Parietal lobe (tissue), 1 donor: Measurements from ENCODE around the gene ASPSCR1. TPM values are rescaled to one million over a fixed set of nuclear protein-coding genes. Genes with fewer than 3 reads are reported as not detected.

Experiments used
- total RNA-seq: library from RNA; depleted of rRNA; stranded (reverse); fragments of >200 nt; gene quantifications from one replicate; pipeline ENCODE4 v1.2.3, GENCODE V29; 2014

Gene ASPSCR1
- total RNA-seq: 22.5 TPM

GRCh38 chr17:81977211-81977808 lies at the start of gene ASPSCR1:
Gene ASPSCR1 (plus strand): TSS chr17:81977629. CDS start chr17:81977647, 18 bp downstream.

GRCh38 chr17:81927653-81928543 lies 49.5 kb upstream of the ASPSCR1 start, which contains the start of gene MAFG:
Gene MAFG (minus strand): TSS chr17:81927735. CDS start chr17:81923185, 4,550 bp downstream.

GRCh38 chr17:81947189-81947588 lies 30.2 kb upstream of the ASPSCR1 start, which contains the start of gene MYADML2:
Gene MYADML2 (minus strand): TSS chr17:81947233. CDS start chr17:81941741, 5,492 bp downstream.

GRCh38 chr17:81961087-81961511 lies 16.3 kb upstream of the ASPSCR1 start, which contains the start of gene NOTUM:
Gene NOTUM (minus strand): TSS chr17:81961187. CDS start chr17:81960909, 278 bp downstream.

GRCh38 chr17:82022310-82022980 lies 45.0 kb downstream of the ASPSCR1 start, which contains the start of gene CENPX:
Gene CENPX (minus strand): TSS chr17:82022878. CDS start chr17:82022861, 17 bp downstream.

GRCh38 chr17:82022981-82023446 lies 45.6 kb downstream of the ASPSCR1 start, which contains the start of gene LRRC45:
Gene LRRC45 (plus strand): TSS chr17:82023305. CDS start chr17:82023644, 339 bp downstream.

GRCh38 chr17:82031303-82031884 lies 54.0 kb downstream of the ASPSCR1 start, which contains the start of gene RAC3:
Gene RAC3 (plus strand): TSS chr17:82031678. CDS start chr17:82031762, 84 bp downstream.

GRCh38 chr17:82037092-82037888 lies 59.9 kb downstream of the ASPSCR1 start, which contains the start of gene DCXR:
Gene DCXR (minus strand): TSS chr17:82037697. CDS start chr17:82037682, 15 bp downstream.

GRCh38 chr17:82051776-82052637 lies 74.6 kb downstream of the ASPSCR1 start, which contains the start of the genes GPS1 and RFNG:
Gene GPS1 (plus strand): TSS chr17:82051898. CDS start chr17:82051932, 34 bp downstream.
Gene RFNG (minus strand): TSS chr17:82051811. CDS start chr17:82051766, 45 bp downstream.

GRCh38 chr17:82065638-82066303 lies 88.3 kb downstream of the ASPSCR1 start, which contains the start of gene DUS1L:
Gene DUS1L (minus strand): TSS chr17:82065804. CDS start chr17:82065059, 745 bp downstream.

Other genes with a start within 250 kb of the ASPSCR1 start
- not detected for gene GCGR, start 173.5 kb upstream of the ASPSCR1 start, total RNA-seq
- gene MCRIP1, start 144.3 kb upstream of the ASPSCR1 start, total RNA-seq: 69.2 TPM
- not detected for gene PPP1R27, start 142.6 kb upstream of the ASPSCR1 start, total RNA-seq
- gene P4HB, start 117.1 kb upstream of the ASPSCR1 start, total RNA-seq: 87.0 TPM
- gene ARHGDIA, start 106.3 kb upstream of the ASPSCR1 start, total RNA-seq: 57.6 TPM
- gene ALYREF, start 86.0 kb upstream of the ASPSCR1 start, total RNA-seq: 62.3 TPM
- gene ANAPC11, start 85.9 kb upstream of the ASPSCR1 start, total RNA-seq: 57.0 TPM
- gene NPB, start 75.4 kb upstream of the ASPSCR1 start, total RNA-seq: 2.5 TPM
- gene PCYT2, start 66.2 kb upstream of the ASPSCR1 start, total RNA-seq: 31.3 TPM
- gene SIRT7, start 59.5 kb upstream of the ASPSCR1 start, total RNA-seq: 15.3 TPM
- 17.8 TPM for gene MAFG, start 49.9 kb upstream of the ASPSCR1 start, total RNA-seq
- 18.2 TPM for gene PYCR1, start 40.3 kb upstream of the ASPSCR1 start, total RNA-seq
- gene MYADML2, start 30.4 kb upstream of the ASPSCR1 start, total RNA-seq: not detected
- 0.63 TPM for gene NOTUM, start 16.4 kb upstream of the ASPSCR1 start, total RNA-seq
- gene CENPX, start 45.2 kb downstream of the ASPSCR1 start, total RNA-seq: 28.5 TPM
- gene LRRC45, start 45.7 kb downstream of the ASPSCR1 start, total RNA-seq: 24.7 TPM
- gene RAC3, start 54.0 kb downstream of the ASPSCR1 start, total RNA-seq: 80.4 TPM
- 16.3 TPM for gene DCXR, start 60.1 kb downstream of the ASPSCR1 start, total RNA-seq
- gene RFNG, start 74.2 kb downstream of the ASPSCR1 start, total RNA-seq: 27.2 TPM
- gene GPS1, start 74.3 kb downstream of the ASPSCR1 start, total RNA-seq: 78.9 TPM
- gene DUS1L, start 88.2 kb downstream of the ASPSCR1 start, total RNA-seq: 34.4 TPM
- 128 TPM for gene FASN, start 120.6 kb downstream of the ASPSCR1 start, total RNA-seq
- 72.0 TPM for gene CCDC57, start 235.2 kb downstream of the ASPSCR1 start, total RNA-seq